NCI-H1092 (cell line): ENCODE measurements around the gene ST8SIA4.

Source experiments
- DNase-seq: peaks from one replicate; lab custom pipeline; 2025; lab: John Stamatoyannopoulos, UW

ST8SIA4 gene

GRCh38 chr5:100872408-100873190, 30.5 kb downstream of the ST8SIA4 start:
- no peak for DNase-seq

GRCh38 chr5:100867039-100867562, 36.0 kb downstream of the ST8SIA4 start:
- DNase-seq = no peak

- DNase-seq = no peak
Observed at GRCh38 chr5:100864931-100865330, 38.2 kb downstream of the ST8SIA4 start.

GRCh38 chr5:100863739-100864138, 39.3 kb downstream of the ST8SIA4 start:
- DNase-seq = no peak

GRCh38 chr5:100861148-100861547, 41.9 kb downstream of the ST8SIA4 start:
- DNase-seq = no peak

GRCh38 chr5:100860407-100860806, 42.7 kb downstream of the ST8SIA4 start:
- DNase-seq = no peak

- no peak for DNase-seq
Observed at GRCh38 chr5:100858987-100859545, 44.0 kb downstream of the ST8SIA4 start.

GRCh38 chr5:100856462-100856861, 46.6 kb downstream of the ST8SIA4 start:
- no peak for DNase-seq

GRCh38 chr5:100855937-100856430, 47.1 kb downstream of the ST8SIA4 start:
- DNase-seq = no peak

GRCh38 chr5:100855295-100855694, 47.8 kb downstream of the ST8SIA4 start:
- DNase-seq = no peak

- no peak for DNase-seq
Observed at GRCh38 chr5:100854591-100854990, 48.5 kb downstream of the ST8SIA4 start.

- no peak for DNase-seq
Observed at GRCh38 chr5:100853582-100853981, 49.5 kb downstream of the ST8SIA4 start.

- DNase-seq = no peak
Observed at GRCh38 chr5:100852988-100853449, 50.1 kb downstream of the ST8SIA4 start.

GRCh38 chr5:100852051-100852450, 51.0 kb downstream of the ST8SIA4 start:
- DNase-seq = no peak

GRCh38 chr5:100846772-100847171, 56.3 kb downstream of the ST8SIA4 start:
- DNase-seq = no peak

GRCh38 chr5:100842080-100842479, 61.0 kb downstream of the ST8SIA4 start:
- DNase-seq = no peak

GRCh38 chr5:100841358-100842076, 61.6 kb downstream of the ST8SIA4 start:
- DNase-seq = no peak

- no peak for DNase-seq
Observed at GRCh38 chr5:100840789-100841188, 62.3 kb downstream of the ST8SIA4 start.

GRCh38 chr5:100840370-100840769, 62.7 kb downstream of the ST8SIA4 start:
- DNase-seq = no peak

- DNase-seq = no peak
Observed at GRCh38 chr5:100838048-100838473, 65.0 kb downstream of the ST8SIA4 start.

- DNase-seq = no peak
Observed at GRCh38 chr5:100834519-100834918, 68.6 kb downstream of the ST8SIA4 start.
